GM12873 (cell line): ENCODE measurements around the gene LGALS7.

Experiments used
- TF ChIP-seq, protein P1 (sequence below): IDR thresholded peaks from 2 replicates; pipeline ENCODE4 v1.5.1; 2012; ENCODE audit warnings: low read depth, mild to moderate bottlenecking, moderate library complexity, low read length, control low read depth; ENCODE audit not compliant: insufficient read depth; ENCODE audit errors: missing control alignments

Gene LGALS7

DNA sequence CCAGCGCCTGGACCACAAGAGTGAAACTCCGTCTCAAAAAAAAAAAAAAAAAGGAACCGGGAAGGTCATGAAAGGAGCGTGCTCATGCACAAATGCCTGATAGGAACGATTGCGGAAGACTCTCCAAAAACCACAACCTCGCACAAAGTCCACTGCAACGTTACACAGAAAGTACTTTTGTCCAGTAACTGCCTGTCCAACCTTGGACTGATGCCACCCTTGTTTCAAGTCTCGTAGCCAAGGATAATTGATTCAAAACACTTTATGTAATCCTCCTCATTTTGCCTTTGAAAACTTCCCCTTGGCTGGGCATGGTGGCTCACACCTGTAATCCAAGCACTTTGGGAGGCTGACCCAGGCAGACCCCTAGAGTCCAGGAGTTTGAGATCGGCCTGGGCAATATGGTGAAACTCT is 13.7 kb downstream of the LGALS7 start:
- TF ChIP-seq, protein P1, sequence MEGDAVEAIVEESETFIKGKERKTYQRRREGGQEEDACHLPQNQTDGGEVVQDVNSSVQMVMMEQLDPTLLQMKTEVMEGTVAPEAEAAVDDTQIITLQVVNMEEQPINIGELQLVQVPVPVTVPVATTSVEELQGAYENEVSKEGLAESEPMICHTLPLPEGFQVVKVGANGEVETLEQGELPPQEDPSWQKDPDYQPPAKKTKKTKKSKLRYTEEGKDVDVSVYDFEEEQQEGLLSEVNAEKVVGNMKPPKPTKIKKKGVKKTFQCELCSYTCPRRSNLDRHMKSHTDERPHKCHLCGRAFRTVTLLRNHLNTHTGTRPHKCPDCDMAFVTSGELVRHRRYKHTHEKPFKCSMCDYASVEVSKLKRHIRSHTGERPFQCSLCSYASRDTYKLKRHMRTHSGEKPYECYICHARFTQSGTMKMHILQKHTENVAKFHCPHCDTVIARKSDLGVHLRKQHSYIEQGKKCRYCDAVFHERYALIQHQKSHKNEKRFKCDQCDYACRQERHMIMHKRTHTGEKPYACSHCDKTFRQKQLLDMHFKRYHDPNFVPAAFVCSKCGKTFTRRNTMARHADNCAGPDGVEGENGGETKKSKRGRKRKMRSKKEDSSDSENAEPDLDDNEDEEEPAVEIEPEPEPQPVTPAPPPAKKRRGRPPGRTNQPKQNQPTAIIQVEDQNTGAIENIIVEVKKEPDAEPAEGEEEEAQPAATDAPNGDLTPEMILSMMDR: no peak

DNA sequence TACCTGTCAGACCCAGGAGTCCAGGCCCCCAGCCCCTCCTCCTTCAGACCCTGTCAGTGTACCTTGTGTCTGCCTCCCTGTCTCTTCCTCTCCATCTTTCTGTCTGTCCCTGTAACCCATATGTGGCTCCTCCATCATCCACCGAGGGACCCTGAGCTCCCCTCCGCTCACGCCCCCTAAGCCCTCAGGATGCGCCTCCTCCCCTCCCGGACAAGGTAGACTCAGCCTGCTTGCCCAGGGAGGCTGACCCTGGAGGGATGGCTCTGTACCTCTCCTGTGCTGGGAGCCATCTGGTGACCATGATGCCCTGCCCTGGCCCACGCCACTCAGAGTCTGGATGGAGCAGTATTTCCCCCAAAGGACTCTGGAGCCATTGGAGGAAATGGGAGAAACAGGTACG is 28.0 kb downstream of the LGALS7 start:
- TF ChIP-seq, protein P1: no peak

DNA sequence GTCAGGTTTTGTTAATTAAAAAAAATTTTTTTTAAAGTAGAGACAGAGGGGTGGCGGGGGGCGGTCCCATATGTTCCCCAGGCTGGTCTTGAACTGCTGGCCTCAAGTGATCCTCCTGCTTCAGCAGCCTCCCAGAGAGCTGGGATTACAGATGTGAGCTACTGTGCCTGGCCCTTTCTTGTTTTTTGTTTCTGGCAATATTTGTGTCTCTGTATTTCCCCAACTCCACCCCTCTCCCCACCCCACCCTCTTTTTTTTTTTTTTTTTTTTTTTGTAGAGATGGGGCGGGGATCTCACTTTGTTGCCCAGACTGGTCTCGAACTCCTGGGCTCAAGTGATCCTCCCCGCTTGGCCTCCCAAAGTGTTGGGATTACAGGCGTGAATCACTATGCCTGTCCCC is 28.4 kb downstream of the LGALS7 start:
- TF ChIP-seq, protein P1: no peak

DNA sequence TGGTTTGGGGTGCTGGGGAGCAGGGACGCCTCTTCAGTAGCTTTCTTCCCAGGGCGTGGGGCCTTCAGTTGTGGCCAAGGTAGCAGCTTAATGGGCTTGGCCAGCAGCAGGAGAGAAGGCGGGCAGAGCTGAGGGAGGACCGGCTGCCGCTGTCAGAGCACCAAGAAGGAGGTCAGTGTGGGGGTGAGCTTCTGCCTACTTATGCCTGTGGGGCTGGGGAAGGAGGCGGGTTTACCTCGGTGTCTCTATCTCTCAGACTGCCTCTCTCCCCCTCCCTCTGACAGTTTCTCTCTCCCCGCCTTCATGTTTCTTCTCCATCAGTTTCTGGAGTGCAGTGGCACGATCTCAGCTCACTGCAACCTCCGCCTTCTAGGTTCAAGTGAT is 29.0 kb downstream of the LGALS7 start, which contains the start of gene CAPN12:
CAPN12 (minus strand) TSS at position 177 of the 384 bp plus-strand sequence. CDS start 309 bp downstream, outside the sequence.
- TF ChIP-seq, protein P1: no peak

DNA sequence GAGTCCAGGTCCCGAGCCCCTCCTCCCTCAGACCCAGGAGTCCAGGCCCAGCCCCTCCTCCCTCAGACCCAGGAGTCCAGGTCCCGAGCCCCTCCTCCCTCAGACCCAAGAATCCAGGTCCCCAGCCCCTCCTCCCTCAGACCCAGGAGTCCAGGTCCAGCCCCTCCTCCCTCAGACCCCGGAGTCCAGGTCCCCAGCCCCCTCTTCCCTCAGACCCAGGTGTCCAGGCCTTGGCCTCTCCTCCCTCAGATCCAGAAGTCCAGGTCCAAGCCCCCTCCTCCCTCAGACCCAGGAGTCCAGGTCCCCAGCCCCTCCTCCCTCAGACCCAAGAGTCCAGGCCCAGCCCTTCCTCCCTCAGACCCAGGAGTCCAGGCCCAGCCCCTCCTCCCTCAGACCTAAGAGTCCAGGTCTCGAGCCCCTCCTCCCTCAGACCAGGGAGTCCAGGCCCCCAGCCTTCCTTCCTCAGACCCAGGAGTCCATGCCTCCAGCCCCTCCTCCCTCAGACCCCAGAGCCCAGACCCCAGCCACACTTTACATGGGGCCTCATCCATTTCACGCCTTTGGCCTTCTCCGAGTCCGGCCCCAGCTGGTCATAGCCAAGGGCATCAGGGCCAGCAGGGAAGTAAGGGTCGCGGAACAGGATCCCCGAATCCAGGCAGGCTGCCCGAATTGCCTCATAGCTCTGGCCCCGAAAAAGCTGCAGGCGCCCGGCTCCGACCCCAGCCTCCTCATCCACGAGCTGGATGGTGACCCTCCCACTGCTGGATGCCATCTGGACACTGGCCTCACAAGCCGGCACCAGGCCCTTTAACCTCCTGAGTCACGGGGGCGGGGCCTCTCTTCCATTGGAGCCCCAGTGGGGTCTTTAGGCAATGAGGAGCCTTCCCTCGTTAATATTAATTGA is 29.7 kb downstream of the LGALS7 start:
- TF ChIP-seq, protein P1: no peak

DNA sequence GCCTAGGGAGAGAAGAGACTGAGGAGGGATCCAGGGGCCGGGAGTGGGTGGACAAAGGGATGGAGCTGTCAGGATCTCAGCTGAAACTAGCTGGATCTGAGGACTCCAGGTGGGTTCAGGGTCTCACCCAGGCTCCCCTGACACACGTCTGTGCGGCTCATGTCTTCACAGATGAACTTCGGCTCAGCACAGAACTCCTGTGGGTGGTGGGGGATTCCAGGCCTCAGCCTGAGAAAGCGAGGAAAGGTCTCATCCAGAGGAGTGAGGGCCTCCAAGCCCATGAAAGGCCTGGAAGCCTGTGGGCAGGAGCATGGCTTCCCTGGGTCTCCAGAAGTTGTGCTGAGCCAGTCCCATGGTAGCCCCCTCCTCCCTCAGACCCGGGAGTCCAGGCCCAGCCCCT is 30.4 kb downstream of the LGALS7 start:
- TF ChIP-seq, protein P1: no peak

DNA sequence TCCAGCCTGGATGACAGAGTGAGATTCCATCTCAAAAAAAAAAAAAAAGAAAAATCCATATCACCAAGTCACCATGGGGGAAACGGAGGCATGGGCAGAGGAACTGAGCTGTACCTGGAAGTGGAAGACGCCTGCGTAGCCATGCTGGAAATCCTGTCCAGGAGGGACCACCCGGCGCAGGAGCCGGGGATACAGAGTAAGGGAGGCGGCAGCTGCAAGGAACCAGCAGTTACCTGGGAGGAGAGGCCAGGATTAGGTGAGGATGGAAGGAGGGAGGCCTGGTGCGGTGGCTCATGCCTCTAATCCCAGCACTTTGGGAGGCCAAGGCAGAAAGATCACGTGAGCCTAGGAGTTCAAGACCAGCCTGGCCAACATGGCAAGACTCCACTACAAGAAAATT is 31.0 kb downstream of the LGALS7 start:
- TF ChIP-seq, protein P1: no peak
